Immature natural killer cell (primary cell): Measurements from ENCODE around the gene GOLGA7B. TPM values are rescaled to one million over a fixed set of nuclear protein-coding genes. Genes with fewer than 3 reads are reported as not detected.

Experiments used
- DNase-seq, 3 donors: peaks; one replicate each; pipeline ENCODE4 v3.0.0; 2022; ENCODE audit warnings: mixed read lengths in 1 of 3
- H3K27ac Mint-ChIP-seq, 6 donors: one replicate each; pipeline ENCODE4 v1.8.0; 2020; ENCODE audit warnings: mixed read lengths in 6 of 6, mild to moderate bottlenecking in 5 of 6, inconsistent platforms in 4 of 6, moderate library complexity in 3 of 6
- H3K27me3 Mint-ChIP-seq, 3 donors: one replicate each; pipeline ENCODE4 v1.8.0; 2020 to 2021; ENCODE audit warnings: low read depth in 3 of 3, mild to moderate bottlenecking in 3 of 3, mixed read lengths in 3 of 3, moderate library complexity in 3 of 3, inconsistent platforms in 1 of 3
- H3K36me3 Mint-ChIP-seq, 3 donors: one replicate each; pipeline ENCODE4 v1.8.0; 2020; ENCODE audit warnings: mixed read lengths in 3 of 3, inconsistent platforms in 2 of 3, mild to moderate bottlenecking in 2 of 3
- H3K4me1 Mint-ChIP-seq, 2 donors: one replicate each; pipeline ENCODE4 v1.8.0; 2020; ENCODE audit warnings: inconsistent platforms in 2 of 2, mild to moderate bottlenecking in 2 of 2, mixed read lengths in 2 of 2, moderate library complexity in 1 of 2
- H3K4me3 Mint-ChIP-seq, 5 donors: one replicate each; pipeline ENCODE4 v1.8.0; 2020; ENCODE audit warnings: mild to moderate bottlenecking in 5 of 5, mixed read lengths in 5 of 5, inconsistent platforms in 3 of 5, moderate library complexity in 3 of 5
- H3K9me3 Mint-ChIP-seq, 6 donors: one replicate each; pipeline ENCODE4 v1.8.0; 2020; ENCODE audit warnings: mild to moderate bottlenecking in 6 of 6, mixed read lengths in 6 of 6, inconsistent platforms in 4 of 6, moderate library complexity in 3 of 6
- polyA plus RNA-seq, 3 donors: library from polyadenylated mRNA; unstranded; fragments of 300-500 nt; fragmentation: Illumina TruSeq; gene quantifications; one replicate each; pipeline ENCODE4 v1.2.3, GENCODE V29; 2021

Gene GOLGA7B
- polyA plus RNA-seq, 3 donors from 2014 or later = 0.09 to 0.27 (median 0.17) TPM

GRCh38 chr10:97882142-97883091, 32.8 kb downstream of the GOLGA7B start:
- Mint-ChIP-seq H3K27me3 (peaks cover 2 to 11% (median 3%) of the 10 kb centered on the region in 3 donors), H3K9me3 (peaks cover 0 to 1% (median 0%) of the 10 kb centered on the region in 6 donors), H3K4me3 (peak overlapping the region in 2 of 5 donors; percentile 23 to 32), H3K4me1 (peaks cover 20 to 27% of the 10 kb centered on the region in 2 donors), H3K36me3 (no peaks in the 10 kb centered on the region), H3K27ac (peak overlapping the region in 2 of 6 donors; percentile 62 to 70)
- DNase-seq = peak; percentile 7 to 40 (median 13)

- peaks cover 20 to 27% of the 10 kb centered on the region in 2 donors for H3K4me1 Mint-ChIP-seq
- no peak for DNase-seq
- peak overlapping the region in 1 of 6 donors; percentile 45 for H3K27ac Mint-ChIP-seq
- H3K4me3 Mint-ChIP-seq = peak overlapping the region in 2 of 5 donors; percentile 17 to 32
- peaks cover 0 to 1% (median 0%) of the 10 kb centered on the region in 6 donors for H3K9me3 Mint-ChIP-seq
- H3K27me3 Mint-ChIP-seq = peaks cover 2 to 11% (median 3%) of the 10 kb centered on the region in 3 donors
- no peaks in the 10 kb centered on the region for H3K36me3 Mint-ChIP-seq
Measured at GRCh38 chr10:97883092-97883485, 33.4 kb downstream of the GOLGA7B start.

GRCh38 chr10:97886286-97886685, 36.6 kb downstream of the GOLGA7B start:
- DNase-seq = no peak
- Mint-ChIP-seq H3K36me3 (no peaks in the 10 kb centered on the region), H3K27me3 (peaks cover 2 to 6% (median 3%) of the 10 kb centered on the region in 3 donors), H3K4me3 (no peak overlapping the region), H3K27ac (no peak overlapping the region), H3K9me3 (no peaks in the 10 kb centered on the region), H3K4me1 (peaks cover 20 to 25% of the 10 kb centered on the region in 2 donors)

- H3K4me3 Mint-ChIP-seq = no peak overlapping the region
- peaks cover 12 to 14% of the 10 kb centered on the region in 2 donors for H3K4me1 Mint-ChIP-seq
- no peaks in the 10 kb centered on the region for H3K36me3 Mint-ChIP-seq
- no peaks in the 10 kb centered on the region for H3K9me3 Mint-ChIP-seq
- peaks cover under 1 to 1% (median under 1%) of the 10 kb centered on the region in 3 donors for H3K27me3 Mint-ChIP-seq
- H3K27ac Mint-ChIP-seq = no peak overlapping the region
- DNase-seq = no peak
Measured at GRCh38 chr10:97887399-97887798, 37.8 kb downstream of the GOLGA7B start.

GRCh38 chr10:97888134-97888533, 38.5 kb downstream of the GOLGA7B start:
- H3K4me3 Mint-ChIP-seq = no peak overlapping the region
- H3K4me1 Mint-ChIP-seq = peaks cover 5 to 7% of the 10 kb centered on the region in 2 donors
- H3K9me3 Mint-ChIP-seq = no peaks in the 10 kb centered on the region
- DNase-seq = no peak
- H3K36me3 Mint-ChIP-seq = no peaks in the 10 kb centered on the region
- H3K27me3 Mint-ChIP-seq = no peaks in the 10 kb centered on the region
- no peak overlapping the region for H3K27ac Mint-ChIP-seq

GRCh38 chr10:97888641-97889262, 39.1 kb downstream of the GOLGA7B start:
- H3K4me3 Mint-ChIP-seq = no peak overlapping the region
- no peak for DNase-seq

GRCh38 chr10:97889461-97890265, 40.0 kb downstream of the GOLGA7B start:
- Mint-ChIP-seq H3K36me3 (peaks cover 0 to 5% (median 0%) of the 10 kb centered on the region in 3 donors), H3K4me1 (no peaks in the 10 kb centered on the region), H3K4me3 (no peak overlapping the region), H3K27ac (no peak overlapping the region), H3K27me3 (peaks cover 0 to 4% (median 0%) of the 10 kb centered on the region in 3 donors), H3K9me3 (no peaks in the 10 kb centered on the region)
- no peak for DNase-seq

More at GRCh38 chr10:97888641-97889262, 39.1 kb downstream of the GOLGA7B start:
- peaks cover under 1 to 1% of the 10 kb centered on the region in 2 donors for H3K4me1 Mint-ChIP-seq
- peaks cover 0 to 4% (median 0%) of the 10 kb centered on the region in 3 donors for H3K27me3 Mint-ChIP-seq
- no peaks in the 10 kb centered on the region for H3K9me3 Mint-ChIP-seq
- no peak overlapping the region for H3K27ac Mint-ChIP-seq
- peaks cover 0 to 1% (median 0%) of the 10 kb centered on the region in 3 donors for H3K36me3 Mint-ChIP-seq

- Mint-ChIP-seq H3K27ac (peak overlapping the region in 1 of 6 donors; percentile 24), H3K9me3 (no peaks in the 10 kb centered on the region), H3K36me3 (peaks cover 0 to 5% (median 0%) of the 10 kb centered on the region in 3 donors), H3K4me3 (no peak overlapping the region), H3K4me1 (no peaks in the 10 kb centered on the region), H3K27me3 (peaks cover 0 to 4% (median 2%) of the 10 kb centered on the region in 3 donors)
- DNase-seq = no peak
Measured at GRCh38 chr10:97891497-97892167, 42.0 kb downstream of the GOLGA7B start.

GRCh38 chr10:97892506-97892905, 42.9 kb downstream of the GOLGA7B start:
- peaks cover 0 to 5% (median 0%) of the 10 kb centered on the region in 3 donors for H3K36me3 Mint-ChIP-seq
- H3K4me3 Mint-ChIP-seq = no peak overlapping the region
- no peaks in the 10 kb centered on the region for H3K4me1 Mint-ChIP-seq
- H3K27ac Mint-ChIP-seq = no peak overlapping the region
- DNase-seq = no peak
- no peaks in the 10 kb centered on the region for H3K9me3 Mint-ChIP-seq
- peaks cover 0 to 4% (median 2%) of the 10 kb centered on the region in 3 donors for H3K27me3 Mint-ChIP-seq

- Mint-ChIP-seq H3K27me3 (peaks cover 0 to 4% (median 2%) of the 10 kb centered on the region in 3 donors), H3K27ac (no peak overlapping the region), H3K9me3 (no peaks in the 10 kb centered on the region), H3K4me3 (no peak overlapping the region), H3K4me1 (no peaks in the 10 kb centered on the region), H3K36me3 (peaks cover 0 to 5% (median 0%) of the 10 kb centered on the region in 3 donors)
- no peak for DNase-seq
Measured at GRCh38 chr10:97892939-97893338, 43.3 kb downstream of the GOLGA7B start.

- H3K36me3 Mint-ChIP-seq = peaks cover 0 to 5% (median 0%) of the 10 kb centered on the region in 3 donors
- H3K27me3 Mint-ChIP-seq = peaks cover 0 to 4% (median 2%) of the 10 kb centered on the region in 3 donors
- no peaks in the 10 kb centered on the region for H3K4me1 Mint-ChIP-seq
- H3K9me3 Mint-ChIP-seq = no peaks in the 10 kb centered on the region
- DNase-seq = no peak
- H3K27ac Mint-ChIP-seq = no peak overlapping the region
- no peak overlapping the region for H3K4me3 Mint-ChIP-seq
Measured at GRCh38 chr10:97894092-97894491, 44.4 kb downstream of the GOLGA7B start.

- peaks cover 0 to 5% (median 0%) of the 10 kb centered on the region in 3 donors for H3K36me3 Mint-ChIP-seq
- DNase-seq = no peak
- no peaks in the 10 kb centered on the region for H3K4me1 Mint-ChIP-seq
- H3K27ac Mint-ChIP-seq = no peak overlapping the region
- H3K27me3 Mint-ChIP-seq = peaks cover 0 to 4% (median 2%) of the 10 kb centered on the region in 3 donors
- H3K9me3 Mint-ChIP-seq = no peaks in the 10 kb centered on the region
- H3K4me3 Mint-ChIP-seq = no peak overlapping the region
Measured at GRCh38 chr10:97895084-97895483, 45.4 kb downstream of the GOLGA7B start.

- peaks cover 0 to 4% (median 2%) of the 10 kb centered on the region in 3 donors for H3K27me3 Mint-ChIP-seq
- peaks cover 0 to 5% (median 0%) of the 10 kb centered on the region in 3 donors for H3K36me3 Mint-ChIP-seq
- H3K9me3 Mint-ChIP-seq = no peaks in the 10 kb centered on the region
- no peak overlapping the region for H3K4me3 Mint-ChIP-seq
- no peaks in the 10 kb centered on the region for H3K4me1 Mint-ChIP-seq
- H3K27ac Mint-ChIP-seq = no peak overlapping the region
- no peak for DNase-seq
Measured at GRCh38 chr10:97895915-97896314, 46.3 kb downstream of the GOLGA7B start.
